ENCODE results near the gene BBLN.

Gene BBLN

GRCh38 chr9:128145951-128146351 lies 14.1 kb upstream of the BBLN start:
- FAIRE-seq, result no peak

- no peak for FAIRE-seq
Observed at GRCh38 chr9:128146591-128147120, 13.4 kb upstream of the BBLN start.

- FAIRE-seq, result no peak
Observed at GRCh38 chr9:128148509-128149000, 11.5 kb upstream of the BBLN start.

- no peak for FAIRE-seq
Observed at GRCh38 chr9:128149001-128149701, 10.9 kb upstream of the BBLN start, which contains the start of gene LCN2. LCN2 (plus strand) TSS chr9:128149453; CDS start chr9:128149526, 73 bp downstream.

GRCh38 chr9:128149951-128150593 lies 10.0 kb upstream of the BBLN start:
- no peak for FAIRE-seq

GRCh38 chr9:128150594-128151308 lies 9.3 kb upstream of the BBLN start:
- no peak for FAIRE-seq

GRCh38 chr9:128151309-128152132 lies 8.5 kb upstream of the BBLN start:
- no peak for FAIRE-seq

GRCh38 chr9:128152133-128153059 lies 7.7 kb upstream of the BBLN start:
- no peak for FAIRE-seq

GRCh38 chr9:128153060-128153946 lies 6.8 kb upstream of the BBLN start:
- FAIRE-seq, result no peak

- no peak for FAIRE-seq
Observed at GRCh38 chr9:128153947-128154695, 5.9 kb upstream of the BBLN start.

GRCh38 chr9:128155736-128156500 lies 4.1 kb upstream of the BBLN start:
- no peak for FAIRE-seq

- FAIRE-seq, result no peak
Observed at GRCh38 chr9:128159522-128159783, 612 bp upstream of the BBLN start.

GRCh38 chr9:128160603-128160987 lies 530 bp downstream of the BBLN start:
- FAIRE-seq, result no peak

- no peak for FAIRE-seq
Observed at GRCh38 chr9:128161215-128161902, 1.3 kb downstream of the BBLN start.

GRCh38 chr9:128162215-128163026 lies 2.4 kb downstream of the BBLN start:
- no peak for FAIRE-seq

- FAIRE-seq, result no peak
Observed at GRCh38 chr9:128163027-128163515, 3.0 kb downstream of the BBLN start.

Measured in colon (tissue), 2 donors.